TTC549 (cell line): Measurements from ENCODE around the gene CDKAL1.

Experiments used
- FAIRE-seq: peaks from 2 replicates; lab custom pipeline; 2012; peaks lifted over from hg19 to GRCh38; lab: Jason Lieb, UNC

CDKAL1 gene

DNA sequence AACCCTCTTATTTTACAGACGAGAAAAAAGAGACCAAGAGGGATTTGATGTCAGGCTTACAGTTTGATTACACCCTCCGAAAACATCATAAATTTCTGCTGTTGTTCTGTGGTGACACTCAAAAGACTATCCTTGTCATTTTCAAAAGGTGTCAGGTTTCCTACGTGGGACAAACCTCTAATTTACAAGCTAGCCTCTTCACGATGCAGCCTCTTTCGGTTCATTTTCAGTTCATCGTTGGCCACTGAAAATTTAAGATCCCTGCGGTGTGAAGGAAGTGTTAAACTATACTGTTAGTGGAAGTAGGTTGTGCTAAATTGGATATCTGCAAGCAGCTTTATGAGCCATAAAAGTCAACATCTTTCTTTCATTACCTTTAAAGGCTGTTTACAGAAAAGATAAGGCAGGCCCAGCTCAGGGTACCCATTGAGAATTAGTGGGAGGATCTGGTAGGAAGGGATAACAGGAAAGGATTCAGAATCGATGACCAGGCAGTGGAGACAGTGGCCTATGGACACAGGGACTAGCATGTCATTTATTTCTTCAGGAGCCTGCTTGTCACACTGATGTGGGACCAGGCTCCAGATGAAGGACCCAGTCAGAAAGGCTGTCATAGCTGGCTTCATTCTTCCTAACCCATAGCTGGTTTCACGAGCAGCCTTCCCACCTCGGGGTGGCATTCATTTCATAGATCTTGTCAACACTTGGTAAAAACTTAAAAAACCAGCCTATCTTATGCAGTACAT, 730.2 kb downstream of the CDKAL1 start:
- FAIRE-seq: no peak

DNA sequence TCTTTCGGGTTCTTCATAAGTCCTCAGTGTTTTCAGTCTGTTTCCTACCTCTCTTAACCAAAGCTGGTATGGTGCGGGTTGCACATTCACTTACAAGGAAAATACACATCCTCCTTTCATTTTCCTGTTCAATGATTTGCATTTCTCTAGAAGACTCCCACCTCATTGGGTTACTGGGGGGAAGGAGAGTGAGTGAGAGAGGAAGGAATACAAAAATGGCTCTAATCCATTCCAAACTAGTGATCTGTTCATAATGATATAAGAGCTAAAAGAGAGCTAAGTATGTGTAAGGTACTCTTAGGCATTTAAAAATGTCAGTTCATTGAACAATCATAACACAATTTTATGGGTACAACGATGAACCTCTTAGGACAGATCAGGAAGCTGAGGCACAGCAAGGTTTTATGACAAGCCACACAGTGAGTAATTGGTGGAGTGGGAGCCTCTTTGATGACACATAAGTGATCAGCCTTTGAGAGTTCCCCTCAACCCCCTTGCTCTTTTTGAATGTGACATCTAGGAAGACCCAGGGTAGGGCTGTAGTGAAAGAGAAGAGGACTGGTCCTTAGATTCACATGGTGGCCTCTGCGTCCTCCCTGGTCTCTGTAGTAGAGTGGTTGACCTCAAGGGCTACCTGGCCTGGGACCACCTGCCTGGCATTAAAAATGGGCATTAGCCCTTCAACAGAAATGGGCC, 730.9 kb downstream of the CDKAL1 start:
- FAIRE-seq: no peak

DNA sequence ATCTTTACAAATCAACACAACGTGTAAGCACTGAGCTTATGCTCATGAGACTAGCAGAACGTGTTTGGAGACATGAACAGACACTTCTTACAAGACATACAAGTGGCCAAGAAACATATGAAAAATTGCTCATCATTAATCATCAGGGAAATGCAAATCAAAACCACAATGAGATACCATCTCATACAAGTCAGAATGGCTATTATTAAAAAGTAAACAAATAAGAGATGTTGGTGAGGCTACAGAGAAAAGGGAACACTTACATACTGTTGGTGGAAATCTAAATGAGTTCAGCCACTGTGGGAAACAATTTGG, 731.4 kb downstream of the CDKAL1 start:
- no peak for FAIRE-seq

DNA sequence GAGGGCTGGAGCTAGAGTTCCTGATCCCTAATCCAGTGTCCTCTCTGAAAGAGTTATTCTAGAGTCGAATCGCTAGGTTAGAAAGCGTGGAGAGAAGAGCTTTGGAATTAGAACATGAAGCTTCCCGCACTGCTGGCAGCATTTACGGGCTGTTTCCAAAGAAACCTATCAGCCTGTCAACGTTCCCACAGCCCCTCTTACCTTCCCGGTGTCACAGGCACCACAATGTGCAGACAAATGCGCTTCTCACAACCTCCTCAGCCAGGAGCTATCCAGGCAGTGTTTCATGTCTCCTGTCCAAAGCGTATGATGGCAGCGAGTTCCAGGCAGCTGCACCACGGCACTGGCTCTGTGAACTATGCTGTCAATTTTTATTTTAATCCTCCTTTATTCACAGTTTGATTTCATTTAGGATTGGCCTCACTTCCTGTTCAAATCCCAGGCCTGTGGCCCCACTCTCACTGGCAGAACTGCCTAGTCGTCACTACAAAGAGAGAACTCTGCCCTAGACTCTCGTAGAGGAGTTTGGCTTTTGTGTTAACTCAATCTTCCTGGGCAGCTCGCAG, 736.5 kb downstream of the CDKAL1 start:
- FAIRE-seq: no peak

DNA sequence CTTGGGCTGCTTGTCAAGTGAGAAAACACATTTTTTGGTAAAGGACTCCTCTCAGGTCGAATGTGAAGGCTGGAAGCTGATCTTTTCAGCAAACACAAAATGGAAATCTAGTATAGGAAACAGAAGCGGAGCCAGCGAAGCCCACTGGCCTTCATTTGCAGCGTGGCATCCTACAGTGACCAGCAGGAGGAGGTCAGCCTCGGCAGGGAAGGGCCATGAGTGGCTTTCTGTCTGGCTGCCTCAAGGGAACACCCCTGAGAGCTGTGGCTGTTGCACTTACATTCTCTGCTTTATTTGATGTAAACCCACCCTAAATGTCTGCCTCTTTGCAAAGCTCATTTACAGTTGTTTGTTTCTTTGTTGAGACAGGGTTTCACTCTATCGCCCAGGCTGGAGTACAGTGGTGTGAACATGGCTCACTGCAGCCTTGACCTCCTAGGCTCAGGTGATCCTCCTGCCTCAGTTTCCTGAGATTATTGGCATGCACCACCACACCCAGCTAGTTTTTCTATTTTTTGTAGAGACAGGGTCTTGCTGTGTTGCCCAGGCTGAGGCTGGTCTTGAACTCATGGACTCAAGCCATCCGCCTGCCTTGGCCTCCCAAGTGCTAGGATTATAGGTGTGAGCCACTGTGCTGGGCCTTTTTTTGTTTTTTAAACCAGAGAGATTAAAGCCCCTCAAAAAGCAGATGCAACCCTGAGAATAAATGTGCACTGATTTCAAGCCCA, 737.3 kb downstream of the CDKAL1 start:
- FAIRE-seq: no peak

DNA sequence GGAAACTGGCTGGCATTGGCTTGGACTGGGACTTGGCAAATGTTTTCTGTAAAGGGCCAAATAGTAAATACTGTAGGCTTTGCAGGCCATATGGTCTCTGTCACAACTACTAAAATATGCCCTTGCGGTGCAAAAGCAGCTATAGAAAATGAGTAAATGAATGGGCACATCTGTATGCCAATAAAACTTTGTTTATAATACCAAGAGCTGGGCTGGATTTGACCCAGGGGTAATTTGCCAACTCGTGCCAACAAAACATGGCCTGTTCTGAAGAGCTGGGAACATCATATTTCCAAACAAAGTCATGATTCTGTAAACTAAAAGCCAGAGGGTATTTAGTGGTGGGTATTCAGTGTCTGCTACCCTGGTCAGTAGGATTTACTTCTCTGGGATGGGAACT, 739.2 kb downstream of the CDKAL1 start:
- no peak for FAIRE-seq

DNA sequence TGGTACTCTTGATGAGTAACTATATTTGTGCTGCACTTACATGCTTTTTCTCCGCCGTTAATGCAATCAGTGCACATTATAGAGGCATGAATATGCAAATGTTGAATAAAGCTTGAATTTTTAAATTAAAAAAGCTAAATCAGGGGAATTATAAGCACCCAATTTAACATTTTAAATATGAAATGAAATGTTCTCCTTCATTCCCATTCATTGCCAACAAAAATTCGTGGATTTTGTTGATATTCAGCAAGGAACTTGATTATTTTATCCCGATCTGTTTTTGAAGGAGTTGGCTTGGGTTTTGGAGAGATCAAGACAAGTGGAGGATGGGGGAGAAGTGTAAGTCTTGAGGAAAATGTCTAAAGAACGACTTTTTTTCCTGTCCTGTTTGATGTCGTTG, 740.6 kb downstream of the CDKAL1 start:
- no peak for FAIRE-seq

DNA sequence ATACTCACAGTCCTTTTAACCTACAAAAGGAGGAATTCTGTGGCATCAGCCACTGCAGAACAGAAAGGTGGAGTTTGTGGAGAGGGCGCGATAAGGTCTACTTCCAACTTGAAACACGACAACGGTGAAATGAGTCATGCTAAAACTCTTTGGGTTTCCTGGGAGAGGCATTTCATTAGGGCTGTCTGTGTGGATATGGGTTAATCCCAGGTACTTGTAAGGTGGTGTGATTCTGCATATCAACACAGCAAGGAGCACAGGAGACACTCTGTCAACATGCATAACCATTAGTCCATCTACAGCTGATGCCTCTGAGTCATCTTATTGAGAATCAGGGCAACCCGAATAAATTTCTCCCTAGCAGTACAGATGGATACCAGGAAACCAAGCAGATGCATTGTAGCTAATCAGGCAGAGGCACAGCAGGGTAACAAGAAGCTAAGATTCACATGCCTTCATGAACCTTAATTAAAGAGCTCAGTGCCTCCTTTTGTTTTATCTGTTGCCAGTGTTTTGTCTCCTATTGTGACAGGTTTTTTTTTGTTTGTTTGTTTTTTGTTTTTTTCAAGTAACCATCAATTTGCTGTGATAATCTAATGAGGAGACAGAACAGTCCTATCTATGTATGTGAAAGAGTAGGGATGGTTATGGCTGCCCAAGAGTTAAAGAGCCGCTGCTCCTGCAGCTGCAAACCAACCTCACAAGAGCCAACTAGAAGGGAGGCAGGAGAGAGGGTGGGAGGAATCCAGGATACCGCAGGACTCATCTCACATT, 743.5 kb downstream of the CDKAL1 start:
- FAIRE-seq: no peak

DNA sequence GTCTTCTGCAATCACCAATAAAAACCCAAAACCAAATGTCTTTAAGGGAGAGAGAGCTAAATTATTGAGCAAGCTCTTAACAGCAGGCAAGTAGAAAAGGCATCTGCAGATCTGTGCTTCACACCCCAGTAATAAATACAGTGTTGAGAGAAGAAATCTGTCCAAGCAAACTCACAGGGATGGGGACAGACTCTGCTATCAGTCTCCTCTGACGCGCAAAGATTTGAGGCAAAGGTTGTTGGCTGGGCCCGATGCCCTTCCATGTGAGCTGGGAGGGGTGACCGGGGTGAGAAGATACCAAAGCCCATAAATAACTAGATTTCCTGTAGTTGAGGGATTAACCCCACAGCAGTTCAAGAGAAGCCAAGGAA, 744.1 kb downstream of the CDKAL1 start:
- no peak for FAIRE-seq

DNA sequence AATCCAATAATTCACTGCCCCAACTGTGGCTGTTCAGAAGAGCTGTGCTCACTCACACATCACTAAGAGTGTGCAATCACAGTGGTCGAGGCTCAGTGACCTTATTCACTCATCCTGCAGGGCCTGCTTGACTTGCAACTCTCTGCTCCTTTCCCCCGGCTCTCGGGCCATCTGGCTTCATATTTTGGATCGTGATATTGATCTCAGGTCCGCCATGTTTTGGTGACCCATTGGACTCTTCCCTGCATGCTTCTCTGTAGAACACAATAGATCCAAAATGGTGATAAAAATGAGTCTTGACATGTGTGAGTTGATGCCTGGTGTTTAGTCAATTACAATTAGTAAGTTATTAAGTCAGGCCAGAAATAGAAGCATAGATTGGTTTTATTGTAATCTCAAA, 745.4 kb downstream of the CDKAL1 start:
- no peak for FAIRE-seq

DNA sequence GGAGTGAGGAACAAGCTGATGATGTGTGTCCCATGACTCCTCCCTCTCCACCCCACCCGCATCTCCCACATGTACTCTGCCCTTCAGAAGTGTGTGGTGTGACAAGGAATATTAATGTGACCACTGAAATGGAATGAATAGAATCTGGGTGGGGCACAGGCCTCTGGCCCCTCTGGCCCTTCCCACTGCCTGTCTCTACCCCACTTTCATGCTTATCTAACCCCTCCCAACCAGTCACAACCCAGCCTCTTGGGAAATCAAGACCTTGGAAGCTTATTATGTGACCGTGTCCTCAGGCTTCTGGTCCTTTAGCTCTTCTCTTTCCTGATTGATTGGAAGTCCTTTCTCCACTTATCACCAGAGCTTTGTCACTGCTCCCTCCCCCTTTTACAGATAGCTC, 747.1 kb downstream of the CDKAL1 start:
- FAIRE-seq: no peak
